T-cell (primary cell): ENCODE results near the gene CRLF1. TPM values are rescaled to one million over a fixed set of nuclear protein-coding genes. Genes with fewer than 3 reads are reported as not detected.

Experiments used
- ATAC-seq, 4 experiments: fragments of 200-7000 bp in 3 of 4; fragments of 150-1000 bp in 1 of 4; cut with Tn5 transposase; replicated peaks in 1 of 4; 1 replicate in 3 of 4; 2 replicates in 1 of 4; pipeline ENCODE4 v1.10.0; 2021; ENCODE audit warnings: moderate library complexity in 3 of 4, mild to moderate bottlenecking in 2 of 4, moderate number of reproducible peaks in 1 of 4
- CTCF ChIA-PET, 2 donors: fragments of 300-600 bp; sonication (Branson Sonifier 250); formaldehyde crosslinking; loops; one replicate each; lab custom pipeline; 2022; ENCODE audit warnings: antibody characterized with exemption in 2 of 2; lab: Charles Lee
- POLR2A ChIA-PET, 2 donors: fragments of 300-600 bp; sonication (Branson Sonifier 250); formaldehyde crosslinking; loops; one replicate each; lab custom pipeline; 2022; ENCODE audit warnings: antibody characterized with exemption in 2 of 2; lab: Charles Lee
- DNase-seq, 35 experiments: peaks; one replicate each; pipeline versions ENCODE4 v3.0.0 to v3.0.0-alpha.2; 2013 to 2023
- H3K27ac ChIP-seq: one replicate; pipeline ENCODE4 v1.5.1; 2013; ENCODE audit warnings: low read length
- H3K27me3 ChIP-seq, 2 experiments: replicated peaks in 1 of 2; 1 replicate in 1 of 2; 2 replicates in 1 of 2; pipeline versions ENCODE4 v1.6.1 to v1.7.0; 2013; ENCODE audit warnings: low read length in 1 of 2, mixed read lengths in 1 of 2; ENCODE audit not compliant: control insufficient read depth in 2 of 2, insufficient read depth in 2 of 2; ENCODE audit errors: extremely low read depth in 1 of 2
- H3K36me3 ChIP-seq, 2 donors: 1 replicate in 1 of 2; 2 replicates in 1 of 2; pipeline versions ENCODE4 v1.6.1 to v1.7.0; 2013; ENCODE audit warnings: low read length in 1 of 2; ENCODE audit not compliant: control insufficient read depth in 2 of 2, insufficient read depth in 1 of 2; ENCODE audit errors: extremely low read depth in 1 of 2
- H3K4me1 ChIP-seq, 2 experiments: 1 replicate in 1 of 2; 2 replicates in 1 of 2; pipeline versions ENCODE4 v1.6.1 to v1.7.0; 2013; ENCODE audit warnings: low read length in 2 of 2, mixed read lengths in 1 of 2; ENCODE audit not compliant: insufficient read depth in 2 of 2, control insufficient read depth in 1 of 2; ENCODE audit errors: extremely low read depth in 1 of 2
- H3K4me3 ChIP-seq, 2 donors: 1 replicate in 1 of 2; 2 replicates in 1 of 2; pipeline versions ENCODE4 v1.5.1 to v1.7.0; 2013; ENCODE audit warnings: mild to moderate bottlenecking in 2 of 2, low read length in 1 of 2, moderate library complexity in 1 of 2; ENCODE audit not compliant: control insufficient read depth in 1 of 2; ENCODE audit errors: extremely low read depth in 1 of 2
- H3K9me3 ChIP-seq: 2 replicates; pipeline ENCODE4 v1.7.0; 2013
- H3K27ac Mint-ChIP-seq, 2 donors: one replicate each; pipeline ENCODE4 v1.8.0; 2020 to 2021; ENCODE audit warnings: mild to moderate bottlenecking in 2 of 2, mixed read lengths in 2 of 2
- H3K27me3 Mint-ChIP-seq, 2 donors: one replicate each; pipeline ENCODE4 v1.8.0; 2021 to 2022; ENCODE audit warnings: mixed read lengths in 2 of 2
- H3K36me3 Mint-ChIP-seq: one replicate; pipeline ENCODE4 v1.8.0; 2021; ENCODE audit warnings: mixed read lengths
- H3K4me1 Mint-ChIP-seq, 3 donors: one replicate each; pipeline ENCODE4 v1.8.0; 2020 to 2022; ENCODE audit warnings: mixed read lengths in 3 of 3, mild to moderate bottlenecking in 1 of 3
- H3K4me3 Mint-ChIP-seq, 3 donors: one replicate each; pipeline ENCODE4 v1.8.0; 2020 to 2022; ENCODE audit warnings: mild to moderate bottlenecking in 3 of 3, mixed read lengths in 3 of 3, moderate library complexity in 3 of 3
- H3K9me3 Mint-ChIP-seq, 3 donors: one replicate each; pipeline ENCODE4 v1.8.0; 2020 to 2022; ENCODE audit warnings: mixed read lengths in 3 of 3
- WGBS: methylation state at CpG from one replicate; pipeline ENCODE4 v1.1.5; 2013; ENCODE audit warnings: missing lambda C conversion rate; ENCODE audit not compliant: insufficient coverage; 5-methylcytosine and 5-hydroxymethylcytosine counted together
- total RNA-seq, 35 experiments: library from RNA in 6 of 35; stranded (reverse) in 6 of 35; fragments of 120-200 nt in 1 of 35; gene quantifications; one replicate each; pipeline versions ENCODE4 v1.2.1 to v1.2.4 and lab custom pipeline; 2013 to 2026

The CRLF1 gene
- total RNA-seq, 5 donors from 2014 or later (not counting 1 experiment from before 2014, with no cell fraction given) = 0.56 to 0.73 TPM; not detected in 3

- Mint-ChIP-seq H3K4me3 (no peak overlapping the region), H3K4me1 (peaks cover 26 to 30% (median 30%) of the 10 kb centered on the region in 3 donors)
- ATAC-seq = no peak
Observed at GRCh38 chr19:18633321-18633720, 26.7 kb upstream of the CRLF1 start.

GRCh38 chr19:18629166-18630088, 22.8 kb upstream of the CRLF1 start:
- Mint-ChIP-seq H3K27ac (no peak overlapping the region), H3K36me3 (no peaks in the 10 kb centered on the region), H3K9me3 (no peaks in the 10 kb centered on the region), H3K27me3 (peaks cover 3 to 8% of the 10 kb centered on the region in 2 donors), H3K4me3 (no peak overlapping the region), H3K4me1 (no peaks in the 10 kb centered on the region)
- DNase-seq = no peak
- ATAC-seq = no peak
- H3K36me3 ChIP-seq = no peaks in the 10 kb centered on the region
- H3K9me3 ChIP-seq = no peaks in the 10 kb centered on the region
- no peak overlapping the region for H3K4me3 ChIP-seq
- ChIA-PET POLR2A (no interaction called here), CTCF (no interaction called here)
- H3K27me3 ChIP-seq = peaks cover 0 to 14% of the 10 kb centered on the region in 2 experiments
- H3K27ac ChIP-seq = no peak overlapping the region
- WGBS = 83% methylated on average over 9 of the region's 15 CpGs
- H3K4me1 ChIP-seq = no peaks in the 10 kb centered on the region

More at GRCh38 chr19:18633321-18633720, 26.7 kb upstream of the CRLF1 start:
- Mint-ChIP-seq H3K27me3 (peaks cover 3 to 8% of the 10 kb centered on the region in 2 donors), H3K9me3 (no peaks in the 10 kb centered on the region), H3K36me3 (no peaks in the 10 kb centered on the region), H3K27ac (no peak overlapping the region)
- H3K36me3 ChIP-seq = no peaks in the 10 kb centered on the region
- H3K9me3 ChIP-seq = no peaks in the 10 kb centered on the region
- H3K4me3 ChIP-seq = no peak overlapping the region
- peaks cover 0 to 31% of the 10 kb centered on the region in 2 experiments for H3K4me1 ChIP-seq
- peaks cover 0 to 14% of the 10 kb centered on the region in 2 experiments for H3K27me3 ChIP-seq
- DNase-seq = no peak
- H3K27ac ChIP-seq = no peak overlapping the region
- ChIA-PET POLR2A (no interaction called here), CTCF (no interaction called here)
- 90% methylated on average over 8 of the region's 8 CpGs for WGBS

- Histone ChIP-seq H3K4me3 (no peak overlapping the region), H3K9me3 (no peaks in the 10 kb centered on the region), H3K27ac (no peak overlapping the region), H3K27me3 (peaks cover 0 to 18% of the 10 kb centered on the region in 2 experiments), H3K4me1 (no peaks in the 10 kb centered on the region), H3K36me3 (no peaks in the 10 kb centered on the region)
- ChIA-PET CTCF (no interaction called here), POLR2A (no interaction called here)
- H3K4me3 Mint-ChIP-seq = no peak overlapping the region
- no peaks in the 10 kb centered on the region for H3K36me3 Mint-ChIP-seq
- ATAC-seq (no peak), DNase-seq (no peak)
- no peaks in the 10 kb centered on the region for H3K4me1 Mint-ChIP-seq
- H3K27ac Mint-ChIP-seq = no peak overlapping the region
- no peaks in the 10 kb centered on the region for H3K9me3 Mint-ChIP-seq
- 70% methylated on average over 2 of the region's 2 CpGs for WGBS
- H3K27me3 Mint-ChIP-seq = peaks cover 3 to 8% of the 10 kb centered on the region in 2 donors
Observed at GRCh38 chr19:18626906-18627305, 20.3 kb upstream of the CRLF1 start.

GRCh38 chr19:18620902-18621301, 14.3 kb upstream of the CRLF1 start:
- WGBS = 82% methylated on average over 3 of the region's 7 CpGs
- H3K4me1 ChIP-seq = no peaks in the 10 kb centered on the region
- H3K27ac Mint-ChIP-seq = no peak overlapping the region

GRCh38 chr19:18620311-18620710, 13.7 kb upstream of the CRLF1 start:
- Histone ChIP-seq H3K9me3 (no peaks in the 10 kb centered on the region), H3K27me3 (peaks cover 0 to 54% of the 10 kb centered on the region in 2 experiments), H3K27ac (no peak overlapping the region), H3K4me3 (no peak overlapping the region), H3K4me1 (no peaks in the 10 kb centered on the region), H3K36me3 (no peaks in the 10 kb centered on the region)
- DNase-seq (no peak), ATAC-seq (no peak)
- no peaks in the 10 kb centered on the region for H3K4me1 Mint-ChIP-seq
- H3K4me3 Mint-ChIP-seq = no peak overlapping the region
- POLR2A ChIA-PET = no interaction called here
- no peaks in the 10 kb centered on the region for H3K36me3 Mint-ChIP-seq
- CTCF ChIA-PET = no interaction called here
- H3K27me3 Mint-ChIP-seq = peaks cover 11 to 36% of the 10 kb centered on the region in 2 donors
- WGBS = 89% methylated on average over 8 of the region's 10 CpGs
- H3K9me3 Mint-ChIP-seq = no peaks in the 10 kb centered on the region
- no peak overlapping the region for H3K27ac Mint-ChIP-seq

More at GRCh38 chr19:18620902-18621301, 14.3 kb upstream of the CRLF1 start:
- Histone ChIP-seq H3K4me3 (no peak overlapping the region), H3K36me3 (no peaks in the 10 kb centered on the region), H3K27ac (no peak overlapping the region), H3K9me3 (no peaks in the 10 kb centered on the region), H3K27me3 (peaks cover 0 to 48% of the 10 kb centered on the region in 2 experiments)
- Mint-ChIP-seq H3K27me3 (peaks cover 10 to 32% of the 10 kb centered on the region in 2 donors), H3K9me3 (no peaks in the 10 kb centered on the region), H3K4me3 (no peak overlapping the region), H3K4me1 (no peaks in the 10 kb centered on the region), H3K36me3 (no peaks in the 10 kb centered on the region)
- DNase-seq = no peak
- no peak for ATAC-seq
- POLR2A ChIA-PET = no interaction called here
- CTCF ChIA-PET = no interaction called here

GRCh38 chr19:18618236-18618635, 11.6 kb upstream of the CRLF1 start:
- DNase-seq (no peak), ATAC-seq (no peak)
- Mint-ChIP-seq H3K27ac (no peak overlapping the region), H3K27me3 (peaks cover 30 to 56% of the 10 kb centered on the region in 2 donors), H3K4me3 (no peak overlapping the region), H3K4me1 (peaks cover 0 to 5% (median 3%) of the 10 kb centered on the region in 3 donors), H3K9me3 (no peaks in the 10 kb centered on the region), H3K36me3 (no peaks in the 10 kb centered on the region)
- Histone ChIP-seq H3K4me1 (peaks cover 0 to 3% of the 10 kb centered on the region in 2 experiments), H3K4me3 (no peak overlapping the region), H3K9me3 (no peaks in the 10 kb centered on the region), H3K36me3 (no peaks in the 10 kb centered on the region), H3K27ac (no peak overlapping the region), H3K27me3 (peaks cover 5 to 69% of the 10 kb centered on the region in 2 experiments)
- 95% methylated on average over 8 of the region's 13 CpGs for WGBS
- ChIA-PET POLR2A (interaction anchor here in 1 of 2 donors (0.5 kb wide), 1 partner anchor 52 kb away, joined by 3 read pairs; no protein-coding TSS in a partner anchor), CTCF (interaction anchor here in 1 of 2 donors (0.7 kb wide), 1 partner anchor 22 kb away, joined by 3 read pairs; no protein-coding TSS in a partner anchor)
